Jurkat, Clone E6-1 (cell line): ENCODE results near the gene SLC6A11.

ENCODE experiments used
- DNase-seq: peaks from one replicate; pipeline ENCODE4 v3.0.0-alpha.2; 2011; ENCODE audit warnings: low read depth, low spot score
- H3K4me3 ChIP-seq: 2 replicates; pipeline ENCODE4 v1.5.1; 2011; ENCODE audit warnings: mild to moderate bottlenecking, low read length, control low read depth, moderate library complexity

The SLC6A11 gene

GRCh38 chr3:10867384-10867783 is 51.4 kb downstream of the SLC6A11 start:
- H3K4me3 ChIP-seq = no peak overlapping the region
- no peak for DNase-seq

- DNase-seq = no peak
- H3K4me3 ChIP-seq = no peak overlapping the region
Measured at GRCh38 chr3:10869460-10869859, 53.4 kb downstream of the SLC6A11 start.

GRCh38 chr3:10870296-10870695 is 54.3 kb downstream of the SLC6A11 start:
- no peak overlapping the region for H3K4me3 ChIP-seq
- no peak for DNase-seq

GRCh38 chr3:10873415-10873814 is 57.4 kb downstream of the SLC6A11 start:
- no peak overlapping the region for H3K4me3 ChIP-seq
- no peak for DNase-seq

DNA sequence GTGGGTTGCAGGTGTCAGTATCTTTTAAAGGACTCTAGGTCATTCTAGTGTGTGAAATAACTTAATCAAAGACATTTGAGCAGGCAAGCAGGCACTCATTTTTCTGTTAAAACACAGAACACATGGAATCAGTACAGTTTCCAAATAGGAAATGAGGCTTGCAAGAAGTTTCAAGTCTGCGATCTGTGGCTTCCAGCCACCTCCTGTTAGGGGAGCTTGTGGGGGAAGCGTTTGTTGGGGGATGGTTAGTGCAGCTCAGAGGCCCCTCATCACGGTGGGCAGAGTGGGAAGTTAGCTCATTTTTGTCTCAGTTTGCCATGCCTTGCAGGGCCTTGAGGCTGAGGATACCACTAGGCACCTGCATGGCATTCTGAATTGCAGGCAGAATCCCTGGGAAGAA is 59.9 kb downstream of the SLC6A11 start:
- peak; percentile 57 for DNase-seq

DNA sequence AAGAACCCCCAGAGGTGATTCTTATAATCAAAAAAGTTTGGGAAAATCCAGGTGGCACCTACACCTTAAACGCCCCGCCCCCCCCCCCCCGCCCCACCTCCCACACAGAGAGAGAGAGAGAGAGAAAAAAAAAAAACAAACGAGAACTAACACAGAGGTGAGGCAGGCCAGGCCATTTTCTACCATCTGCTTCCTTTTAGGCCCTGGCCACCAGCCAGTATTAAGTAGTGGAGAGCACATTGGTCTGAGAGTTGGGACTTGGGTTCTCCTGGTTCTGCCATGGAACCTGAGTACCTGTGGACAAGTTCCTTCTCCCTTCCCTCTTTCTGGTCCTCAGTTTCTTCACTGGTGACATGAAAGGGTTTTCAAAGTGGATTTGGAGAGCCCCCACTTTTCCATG is 60.6 kb downstream of the SLC6A11 start:
- no peak for DNase-seq
- no peak overlapping the region for H3K4me3 ChIP-seq

More for the DNA sequence above, 59.9 kb downstream of the SLC6A11 start:
- H3K4me3 ChIP-seq = no peak overlapping the region

DNA sequence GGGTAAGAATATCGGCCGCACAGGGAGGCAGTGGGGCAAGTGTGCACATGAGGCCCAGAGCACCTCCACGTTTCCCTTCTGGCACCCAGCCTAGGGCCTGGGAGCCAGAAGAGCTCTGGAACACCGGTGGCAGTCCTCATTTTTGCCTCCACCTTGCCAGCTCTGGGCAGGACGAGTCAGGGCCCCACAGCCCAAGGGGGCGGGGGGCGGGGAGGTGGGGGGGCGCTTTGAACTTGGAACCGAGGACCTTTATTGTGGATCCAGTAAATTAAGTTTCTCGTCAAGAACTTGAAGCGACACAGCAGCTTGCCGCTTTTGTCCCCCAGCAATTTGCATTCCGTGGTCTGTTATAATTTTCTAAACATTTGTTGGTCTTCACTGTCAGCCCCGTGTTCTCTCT is 66.8 kb downstream of the SLC6A11 start:
- no peak for DNase-seq
- H3K4me3 ChIP-seq = no peak overlapping the region

GRCh38 chr3:10883478-10884234 is 67.6 kb downstream of the SLC6A11 start:
- DNase-seq = peak; percentile 29
- H3K4me3 ChIP-seq = no peak overlapping the region

DNA sequence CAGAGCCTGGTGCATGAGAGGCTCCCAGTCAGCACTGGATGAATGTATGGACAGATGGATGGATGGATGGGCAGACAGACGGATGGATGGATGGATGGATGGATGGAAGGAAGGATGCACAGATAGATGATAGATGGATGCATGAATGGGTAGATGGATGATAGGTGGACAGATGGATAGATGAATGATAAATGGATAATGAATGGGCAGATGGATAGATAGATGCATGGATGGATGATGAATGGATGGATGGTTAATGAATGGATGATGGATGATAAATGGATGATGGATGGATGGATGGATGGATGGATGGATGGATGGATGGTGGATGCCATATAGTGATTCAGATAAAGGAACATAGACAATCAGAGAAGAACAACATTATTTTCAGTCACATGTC is 71.0 kb downstream of the SLC6A11 start:
- no peak for DNase-seq
- H3K4me3 ChIP-seq = no peak overlapping the region

DNA sequence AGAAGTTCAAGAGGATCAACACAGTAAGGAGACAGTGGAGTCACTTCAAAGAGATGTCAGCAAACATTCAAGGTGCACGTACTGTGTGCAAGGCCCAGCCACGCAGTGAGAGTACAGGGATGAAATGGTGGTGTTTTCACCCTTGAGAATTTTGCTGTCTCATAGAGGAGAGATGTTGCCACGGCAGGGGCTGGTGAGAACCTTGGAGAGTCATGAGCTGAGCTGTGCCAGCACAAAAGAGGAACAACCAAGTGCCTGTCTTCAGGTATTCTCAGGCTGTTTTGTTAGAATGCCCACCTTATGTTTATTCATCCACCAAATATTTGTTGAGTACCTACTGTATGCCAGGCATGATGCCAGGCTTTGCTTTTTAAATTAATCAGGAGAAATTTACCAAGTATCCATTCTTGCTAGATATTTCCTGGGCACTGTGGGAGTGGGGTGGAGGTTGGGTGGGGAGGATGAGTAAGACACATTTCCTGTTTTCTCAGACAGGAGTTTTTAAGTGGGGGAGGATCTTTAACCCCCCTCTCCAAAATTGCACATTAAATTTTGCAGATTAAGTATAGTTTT is 72.6 kb downstream of the SLC6A11 start:
- no peak for DNase-seq
- H3K4me3 ChIP-seq = no peak overlapping the region

DNA sequence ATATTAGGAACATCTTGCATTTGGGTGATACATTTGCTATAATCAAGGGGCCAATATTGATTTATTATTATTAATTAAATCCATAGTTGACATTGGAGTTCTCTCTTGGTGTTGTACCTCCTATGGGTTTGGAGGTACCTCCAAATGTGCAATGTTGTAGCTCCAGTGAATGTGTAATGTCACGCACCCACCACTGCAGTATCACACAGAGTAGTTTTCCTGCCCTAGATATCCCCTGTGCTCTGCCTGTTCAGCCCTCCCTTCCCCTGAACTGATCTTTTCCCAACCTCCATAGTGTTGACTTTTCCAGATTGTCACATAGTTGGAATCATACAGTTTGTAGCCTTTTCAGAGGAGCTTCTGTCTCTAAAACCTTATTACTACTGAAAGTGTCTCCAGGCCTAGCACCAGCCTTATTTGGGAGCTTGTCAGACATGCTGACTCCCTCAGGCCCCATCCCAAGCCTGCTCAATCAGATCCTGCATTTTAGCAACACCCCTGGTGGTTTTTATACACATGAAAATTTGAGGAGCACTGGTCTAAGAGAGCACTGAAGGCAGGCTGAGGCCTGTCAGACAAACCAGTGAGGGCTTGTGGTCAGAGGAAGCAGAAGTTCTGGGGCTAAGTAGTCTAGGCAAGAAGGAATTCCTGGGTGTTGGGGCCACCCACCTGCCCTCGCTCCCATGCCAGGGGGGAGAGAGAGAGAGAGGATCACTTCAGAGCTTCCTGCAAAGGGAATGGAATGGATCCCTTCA is 73.4 kb downstream of the SLC6A11 start:
- no peak for DNase-seq
- H3K4me3 ChIP-seq = no peak overlapping the region

- DNase-seq = no peak
- no peak overlapping the region for H3K4me3 ChIP-seq
Measured at GRCh38 chr3:10890665-10891064, 74.6 kb downstream of the SLC6A11 start.

DNA sequence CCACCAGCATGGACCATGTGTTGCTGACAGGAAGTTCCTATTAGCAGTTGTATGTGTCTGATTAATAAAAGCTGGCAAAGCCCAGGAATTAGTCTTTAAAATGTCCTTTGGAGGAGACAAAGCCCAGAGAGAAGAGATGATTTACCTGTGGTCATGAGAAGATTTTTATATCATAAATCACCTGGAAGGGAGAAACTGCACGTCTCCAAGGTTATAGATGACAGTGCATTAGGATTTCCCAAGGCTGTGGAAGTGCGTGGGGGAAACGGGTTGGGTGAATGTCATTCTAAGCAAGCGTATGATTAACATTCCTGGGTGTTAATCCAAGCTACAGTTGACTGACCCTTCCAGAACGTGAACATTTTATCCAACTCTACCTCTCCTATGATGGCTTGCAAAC is 76.6 kb downstream of the SLC6A11 start:
- H3K4me3 ChIP-seq = no peak overlapping the region
- no peak for DNase-seq

- H3K4me3 ChIP-seq = no peak overlapping the region
- DNase-seq = no peak
Measured at GRCh38 chr3:10901296-10901945, 85.4 kb downstream of the SLC6A11 start.

- DNase-seq = no peak
- no peak overlapping the region for H3K4me3 ChIP-seq
Measured at GRCh38 chr3:10907262-10907661, 91.2 kb downstream of the SLC6A11 start.

GRCh38 chr3:10910367-10910766 is 94.3 kb downstream of the SLC6A11 start:
- H3K4me3 ChIP-seq = no peak overlapping the region
- no peak for DNase-seq

DNA sequence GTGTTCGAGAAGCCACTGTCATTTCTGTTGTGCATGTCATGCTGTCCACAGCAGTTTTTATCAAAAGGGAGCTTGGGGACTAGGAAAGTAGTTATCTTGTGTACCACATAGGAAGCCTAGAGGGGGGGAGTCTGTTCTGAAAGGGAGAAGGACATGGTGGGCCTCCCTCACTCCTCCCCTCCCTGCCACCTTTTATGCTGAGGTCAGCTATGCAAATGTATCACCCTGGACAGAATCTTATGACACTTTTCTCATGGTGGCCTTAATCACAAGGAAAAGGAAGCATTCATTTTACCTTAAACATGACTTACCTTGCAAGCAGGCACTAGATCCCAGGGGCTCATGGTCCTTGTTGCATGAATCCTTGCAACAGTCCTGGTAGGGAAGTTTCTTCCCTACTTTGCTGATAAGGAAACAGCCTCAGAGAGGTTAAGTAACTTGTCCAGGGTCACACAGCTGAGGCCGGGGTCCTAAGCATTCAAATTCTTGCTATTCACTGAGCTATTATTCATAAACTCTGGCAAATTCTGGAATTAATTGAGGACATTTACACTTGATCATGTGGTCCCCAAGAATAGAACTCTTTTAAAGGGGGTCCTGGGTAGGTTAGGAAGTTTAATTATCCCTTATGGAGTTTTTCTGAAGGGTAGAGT is 95.4 kb downstream of the SLC6A11 start:
- no peak overlapping the region for H3K4me3 ChIP-seq
- no peak for DNase-seq

- H3K4me3 ChIP-seq = no peak overlapping the region
- DNase-seq = no peak
Measured at GRCh38 chr3:10912786-10913185, 96.8 kb downstream of the SLC6A11 start.

DNA sequence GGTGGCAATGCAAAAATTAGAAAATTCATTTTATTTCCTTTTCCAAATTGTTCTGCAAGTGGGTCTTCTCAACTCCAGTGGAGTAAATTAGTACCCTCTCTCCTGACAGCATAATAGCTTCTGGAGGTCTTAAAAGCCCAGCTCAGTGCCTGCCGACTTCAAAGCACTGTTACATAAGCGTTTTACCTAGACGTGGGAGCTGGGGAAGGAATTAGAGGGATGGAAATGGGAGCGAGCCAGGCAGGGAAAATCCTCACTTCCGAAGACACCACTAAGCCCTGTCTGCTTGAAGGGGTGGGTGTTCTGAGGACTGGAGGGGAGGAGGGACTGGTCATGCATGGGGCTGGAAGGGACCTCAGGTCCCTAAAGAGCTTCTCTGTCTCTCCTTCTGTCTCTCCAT is 99.3 kb downstream of the SLC6A11 start:
- DNase-seq = no peak
- H3K4me3 ChIP-seq = no peak overlapping the region
